ENCODE measurements around the gene TPPP2. TPM values are rescaled to one million over a fixed set of nuclear protein-coding genes. Genes with fewer than 3 reads are reported as not detected.

The TPPP2 gene
- total and polyA plus RNA-seq, 10 of the 15 experiments (the other 5 are each of a cell fraction or from before 2014, with no cell fraction given) = not detected

DNA sequence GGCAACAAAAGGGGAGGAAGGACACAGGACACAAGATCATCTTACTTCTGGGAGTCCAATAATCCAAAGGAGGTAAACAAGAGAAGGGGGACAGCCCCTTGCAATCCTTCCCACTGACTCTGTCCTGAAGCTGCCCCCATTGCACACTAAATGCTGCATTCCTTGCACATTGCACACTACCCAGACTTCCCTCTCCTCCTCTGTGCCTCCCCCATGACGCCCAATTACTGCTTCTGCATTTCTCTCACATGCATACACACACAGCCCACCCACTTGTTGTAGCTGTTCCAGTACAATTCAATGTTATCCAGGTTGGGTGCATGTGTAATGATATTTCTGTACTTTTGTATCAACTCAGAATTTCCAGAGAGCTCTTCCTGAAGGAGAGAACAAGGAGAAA lies 10.7 kb upstream of the TPPP2 start (continued):
- no peak for TF ChIP-seq CBX5 (IDR thresholded peaks at IDR 0.05; ENCODE audit: low read depth)
- no peak for TF ChIP-seq KAT2A (conservative IDR thresholded peaks at IDR 0.05; ENCODE audit: control insufficient read depth, low read depth, low read length)
- TF ChIP-seq, protein P1, sequence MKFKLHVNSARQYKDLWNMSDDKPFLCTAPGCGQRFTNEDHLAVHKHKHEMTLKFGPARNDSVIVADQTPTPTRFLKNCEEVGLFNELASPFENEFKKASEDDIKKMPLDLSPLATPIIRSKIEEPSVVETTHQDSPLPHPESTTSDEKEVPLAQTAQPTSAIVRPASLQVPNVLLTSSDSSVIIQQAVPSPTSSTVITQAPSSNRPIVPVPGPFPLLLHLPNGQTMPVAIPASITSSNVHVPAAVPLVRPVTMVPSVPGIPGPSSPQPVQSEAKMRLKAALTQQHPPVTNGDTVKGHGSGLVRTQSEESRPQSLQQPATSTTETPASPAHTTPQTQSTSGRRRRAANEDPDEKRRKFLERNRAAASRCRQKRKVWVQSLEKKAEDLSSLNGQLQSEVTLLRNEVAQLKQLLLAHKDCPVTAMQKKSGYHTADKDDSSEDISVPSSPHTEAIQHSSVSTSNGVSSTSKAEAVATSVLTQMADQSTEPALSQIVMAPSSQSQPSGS (IDR thresholded peaks at IDR 0.05; ENCODE audit: low read length) = no peak
- TF ChIP-seq CBFB (IDR thresholded peaks at IDR 0.05; ENCODE audit: low read depth) = no peak
- TF ChIP-seq SREBF1 (IDR thresholded peaks at IDR 0.05; ENCODE audit: low read length) = no peak

DNA sequence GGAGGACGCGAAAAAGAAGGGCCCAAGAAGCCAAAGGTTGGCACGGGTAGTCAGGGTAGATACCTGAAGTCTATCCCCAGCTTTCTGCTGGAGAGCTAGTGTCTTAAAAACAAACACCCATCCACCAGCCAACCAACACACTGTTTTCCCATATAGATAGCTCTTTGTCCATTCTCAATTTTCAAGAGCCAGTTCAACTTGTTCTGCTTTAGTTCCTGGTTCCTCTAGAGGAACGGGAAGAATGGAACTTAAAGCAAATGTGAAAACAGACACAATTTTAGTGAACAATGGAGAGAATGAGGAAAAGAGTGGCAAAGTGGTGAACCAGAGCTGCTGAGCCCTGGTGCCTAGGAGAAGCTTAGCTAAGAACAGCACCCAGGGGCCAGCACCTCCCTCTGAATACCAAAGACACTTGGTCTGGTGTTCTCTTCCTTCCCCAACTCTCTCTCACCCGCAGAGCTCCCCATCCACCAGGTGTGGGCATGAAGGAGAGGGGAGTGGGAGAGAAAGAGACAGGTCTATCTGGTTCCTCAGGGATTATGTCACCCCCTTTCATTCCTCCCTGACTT lies 9.0 kb upstream of the TPPP2 start:
- Histone ChIP-seq H3K4me2 (ENCODE audit: control insufficient read depth, insufficient read depth) (no peak overlapping the region), H3K79me2 (ENCODE audit: control insufficient read depth, insufficient read depth, low read length) (no peaks in the 10 kb centered on the region), H4K20me1 (ENCODE audit: control insufficient read depth, insufficient read depth) (no peaks in the 10 kb centered on the region), H3K4me1 (ENCODE audit: control insufficient read depth, insufficient read depth, low read length) (peaks cover 4% of the 10 kb centered on the region; the same call in 1 of the 2 replicates), H2AFZ (ENCODE audit: control insufficient read depth, low read depth, low read length) (no peak overlapping the region), H3K27ac (ENCODE audit: control insufficient read depth, insufficient read depth) (no peak overlapping the region), H3K9me3 (replicated peaks; ENCODE audit: control insufficient read depth, insufficient read depth, low read length) (no peaks in the 10 kb centered on the region), H3K9ac (ENCODE audit: control insufficient read depth, insufficient read depth, low read length) (no peak overlapping the region), H3K27me3 (replicated peaks in 1 of 2; ENCODE audit: control insufficient read depth in 2 of 2, insufficient read depth in 2 of 2, low read length in 1 of 2) (peaks cover 15 to 18% of the 10 kb centered on the region in 2 experiments), H3K36me3 (ENCODE audit: control insufficient read depth in 2 of 2, insufficient read depth in 2 of 2, low read length in 1 of 2) (no peaks in the 10 kb centered on the region), H3K4me3 (no peak overlapping the region)
- FAIRE-seq = no peak
- no peak for DNase-seq (ENCODE audit: low read depth, low spot score)
- intact Hi-C loops (cut with micrococcal nuclease; ENCODE audit: unreplicated experiment) (no loop called here), in situ Hi-C loops (cut with MboI) (no loop called here)
- RAD21 ChIA-PET (ENCODE audit: unreplicated experiment) = interaction anchor here (0.8 kb wide), 1 partner anchor 46 kb away, joined by 3 read pairs; no protein-coding TSS in a partner anchor
- no TSS peak for BruUV-seq (replicated peaks)
- ATAC-seq = no peak
- SMC1A ChIA-PET (ENCODE audit: uncharacterized antibody, unreplicated experiment) = interaction anchor here (1.6 kb wide), 1 partner anchor 50 kb away, joined by 4 read pairs; no protein-coding TSS in a partner anchor
- CTCF ChIA-PET = interaction anchor here (1.3 to 1.8 kb wide), 2 partner anchors 11 to 68 kb away, joined by 3 to 6 read pairs; no protein-coding TSS in a partner anchor
- 45% methylated on average over 5 of the region's 5 CpGs for WGBS (ENCODE audit: insufficient coverage, insufficient replicate concordance, low lambda C conversion rate, missing lambda C conversion rate)
- POLR2A ChIA-PET = no interaction called here
- TF ChIP-seq, protein P2, sequence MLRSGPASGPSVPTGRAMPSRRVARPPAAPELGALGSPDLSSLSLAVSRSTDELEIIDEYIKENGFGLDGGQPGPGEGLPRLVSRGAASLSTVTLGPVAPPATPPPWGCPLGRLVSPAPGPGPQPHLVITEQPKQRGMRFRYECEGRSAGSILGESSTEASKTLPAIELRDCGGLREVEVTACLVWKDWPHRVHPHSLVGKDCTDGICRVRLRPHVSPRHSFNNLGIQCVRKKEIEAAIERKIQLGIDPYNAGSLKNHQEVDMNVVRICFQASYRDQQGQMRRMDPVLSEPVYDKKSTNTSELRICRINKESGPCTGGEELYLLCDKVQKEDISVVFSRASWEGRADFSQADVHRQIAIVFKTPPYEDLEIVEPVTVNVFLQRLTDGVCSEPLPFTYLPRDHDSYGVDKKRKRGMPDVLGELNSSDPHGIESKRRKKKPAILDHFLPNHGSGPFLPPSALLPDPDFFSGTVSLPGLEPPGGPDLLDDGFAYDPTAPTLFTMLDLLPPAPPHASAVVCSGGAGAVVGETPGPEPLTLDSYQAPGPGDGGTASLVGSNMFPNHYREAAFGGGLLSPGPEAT (IDR thresholded peaks at IDR 0.05; ENCODE audit: low read depth) = no peak
- TF ChIP-seq EZH2 (IDR thresholded peaks at IDR 0.05; ENCODE audit: borderline replicate concordance, control insufficient read depth, low read depth, low read length) (no peak), ETV6 (conservative IDR thresholded peaks at IDR 0.05 in 1 of 2, IDR thresholded peaks at IDR 0.05 in 1 of 2; ENCODE audit: borderline replicate concordance in 1 of 2, low read depth in 1 of 2) (no peak), TBL1XR1 (IDR thresholded peaks at IDR 0.05; ENCODE audit: low read depth, low read length) (no peak), TCF12 (IDR thresholded peaks at IDR 0.05; ENCODE audit: low read depth, low read length) (no peak), ESRRA (IDR thresholded peaks at IDR 0.05; ENCODE audit: low read length) (no peak), POLR2AphosphoS5 (IDR thresholded peaks at IDR 0.05; ENCODE audit: low read length) (no peak), NR2C2 (IDR thresholded peaks at IDR 0.05; ENCODE audit: borderline replicate concordance, control insufficient read depth, insufficient read length, low read depth) (no peak), NFXL1 (IDR thresholded peaks at IDR 0.05; ENCODE audit: borderline replicate concordance) (no peak), CBFB (IDR thresholded peaks at IDR 0.05; ENCODE audit: low read depth) (no peak), NFYB (IDR thresholded peaks at IDR 0.05; ENCODE audit: insufficient read depth, low read depth, low read length) (no peak), MEF2B (IDR thresholded peaks at IDR 0.05; ENCODE audit: partially characterized antibody, poor library complexity, severe bottlenecking) (no peak), DPF2 (IDR thresholded peaks at IDR 0.05) (no peak), MXI1 (IDR thresholded peaks at IDR 0.05; ENCODE audit: low read depth, low read length) (no peak)

All from GM12878 (cell line).